ENCODE results near the gene LNX1. TPM values are rescaled to one million over a fixed set of nuclear protein-coding genes. Genes with fewer than 3 reads are reported as not detected.
A peak's percentile ranks its signal among the peaks of the same experiment; 100 is the strongest.

Gene LNX1
- polyA plus RNA-seq, 1 donor (not counting 4 experiments of a cell fraction or from before 2014, with no cell fraction given) = 0.22 TPM

GRCh38 chr4:53616219-53616618 lies 24.9 kb upstream of the LNX1 start:
- no peak overlapping the region for H3K4me2 ChIP-seq (ENCODE audit: control insufficient read depth, extremely low read depth, insufficient read depth, low read depth, low read length)
- no peak overlapping the region for H2AFZ ChIP-seq (ENCODE audit: control insufficient read depth, low read length)
- no peak for TF ChIP-seq CTCF (optimal IDR thresholded peaks at IDR 0.05 in 1 of 3, IDR thresholded peaks at IDR 0.05 in 1 of 3, conservative IDR thresholded peaks at IDR 0.05 in 1 of 3; ENCODE audit: extremely low read depth in 1 of 3, insufficient read depth in 2 of 3, low read length in 3 of 3)
- no peak overlapping the region for H3K9ac ChIP-seq (ENCODE audit: control insufficient read depth, extremely low read depth, insufficient read depth, low read length)
- no peaks in the 10 kb centered on the region for H3K9me3 ChIP-seq (ENCODE audit: control insufficient read depth, low read depth, low read length)
- H3K27ac ChIP-seq (ENCODE audit: control insufficient read depth, insufficient read depth, low read length) = no peak overlapping the region
- dilution Hi-C loops (cut with MboI; ENCODE audit: extremely low pct_ligation_motif_present, low sequenced_read_pairs) = no loop called here
- H3K27me3 ChIP-seq (ENCODE audit: control insufficient read depth, extremely low read depth, insufficient read depth, low read length) = no peaks in the 10 kb centered on the region
- FAIRE-seq (no peak), DNase-seq (ENCODE audit: low read depth, low spot score) (no peak)
- no peaks in the 10 kb centered on the region for H3K9me1 ChIP-seq (ENCODE audit: control insufficient read depth, extremely low read depth, insufficient read depth, low read length)
- H3K4me1 ChIP-seq (ENCODE audit: control insufficient read depth, extremely low read depth, insufficient read depth, low read length) = no peaks in the 10 kb centered on the region
- H3K4me3 ChIP-seq (ENCODE audit: control insufficient read depth in 2 of 3, extremely low read depth in 1 of 3, insufficient read depth in 2 of 3, low read depth in 1 of 3, low read length in 3 of 3) = no peak overlapping the region
- H3K79me2 ChIP-seq (ENCODE audit: control insufficient read depth, insufficient read depth, low read length) = no peaks in the 10 kb centered on the region
- no peaks in the 10 kb centered on the region for H4K20me1 ChIP-seq (ENCODE audit: control insufficient read depth, extremely low read depth, insufficient read depth, low read length)
- no peaks in the 10 kb centered on the region for H3K36me3 ChIP-seq (ENCODE audit: control insufficient read depth in 2 of 2, extremely low read depth in 1 of 2, insufficient read depth in 2 of 2, low read length in 2 of 2)

DNA sequence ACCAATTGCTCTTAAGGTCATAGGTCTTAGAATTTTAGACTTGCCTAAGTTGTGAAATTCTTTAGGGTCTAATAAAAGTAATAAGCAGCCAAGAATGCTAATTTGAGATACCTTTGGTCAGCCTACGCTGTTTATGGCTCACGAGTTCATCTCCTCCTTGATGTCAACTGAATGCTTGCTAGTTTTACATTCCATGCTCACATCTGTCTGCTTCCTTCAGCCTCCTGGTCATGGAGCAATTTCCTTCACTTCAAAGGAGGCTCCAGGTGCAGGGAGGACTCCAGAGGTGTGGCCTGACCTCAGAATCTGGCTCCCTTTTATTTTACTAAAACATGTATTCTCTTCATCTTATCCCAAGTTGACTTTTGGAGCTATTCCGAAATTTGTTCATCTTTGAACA lies 23.3 kb upstream of the LNX1 start:
- Histone ChIP-seq H3K9ac (ENCODE audit: control insufficient read depth, extremely low read depth, insufficient read depth, low read length) (no peak overlapping the region), H3K79me2 (ENCODE audit: control insufficient read depth, insufficient read depth, low read length) (no peaks in the 10 kb centered on the region), H3K4me2 (ENCODE audit: control insufficient read depth, extremely low read depth, insufficient read depth, low read depth, low read length) (no peak overlapping the region), H3K27me3 (ENCODE audit: control insufficient read depth, extremely low read depth, insufficient read depth, low read length) (no peaks in the 10 kb centered on the region), H3K4me3 (ENCODE audit: control insufficient read depth in 2 of 3, extremely low read depth in 1 of 3, insufficient read depth in 2 of 3, low read depth in 1 of 3, low read length in 3 of 3) (no peak overlapping the region), H3K9me1 (ENCODE audit: control insufficient read depth, extremely low read depth, insufficient read depth, low read length) (no peaks in the 10 kb centered on the region), H3K9me3 (ENCODE audit: control insufficient read depth, low read depth, low read length) (no peaks in the 10 kb centered on the region), H3K36me3 (ENCODE audit: control insufficient read depth in 2 of 2, extremely low read depth in 1 of 2, insufficient read depth in 2 of 2, low read length in 2 of 2) (no peaks in the 10 kb centered on the region), H3K27ac (ENCODE audit: control insufficient read depth, insufficient read depth, low read length) (no peak overlapping the region), H2AFZ (ENCODE audit: control insufficient read depth, low read length) (no peak overlapping the region), H4K20me1 (ENCODE audit: control insufficient read depth, extremely low read depth, insufficient read depth, low read length) (no peaks in the 10 kb centered on the region), H3K4me1 (ENCODE audit: control insufficient read depth, extremely low read depth, insufficient read depth, low read length) (no peaks in the 10 kb centered on the region)
- FAIRE-seq (no peak), DNase-seq (ENCODE audit: low read depth, low spot score) (no peak)
- dilution Hi-C loops (cut with MboI; ENCODE audit: extremely low pct_ligation_motif_present, low sequenced_read_pairs) = no loop called here
- TF ChIP-seq CTCF (optimal IDR thresholded peaks at IDR 0.05 in 1 of 3, IDR thresholded peaks at IDR 0.05 in 1 of 3, conservative IDR thresholded peaks at IDR 0.05 in 1 of 3; ENCODE audit: extremely low read depth in 1 of 3, insufficient read depth in 2 of 3, low read length in 3 of 3) (peak in 1 of 3 experiments; percentile 42), EZH2 (IDR thresholded peaks at IDR 0.05; ENCODE audit: low read length) (no peak)
